Ishikawa (cell line): Measurements from ENCODE around the gene CIT.

ENCODE experiments used
- EGR1 ChIP-seq: IDR thresholded peaks from 2 replicates; pipeline ENCODE4 v1.6.1; 2012
- EP300 ChIP-seq: IDR thresholded peaks from 2 replicates; pipeline ENCODE4 v1.6.1; 2012; ENCODE audit warnings: borderline replicate concordance
- REST ChIP-seq: IDR thresholded peaks from 2 replicates; pipeline ENCODE4 v1.6.1; 2012; ENCODE audit warnings: low read depth, mild to moderate bottlenecking
- TCF12 ChIP-seq: IDR thresholded peaks from 2 replicates; pipeline ENCODE4 v1.6.1; 2012; ENCODE audit warnings: low read depth
- TF ChIP-seq, protein P1 (sequence below): IDR thresholded peaks from 2 replicates; pipeline ENCODE4 v1.6.1; 2012
- TF ChIP-seq, protein P2 (sequence below): IDR thresholded peaks from 2 replicates; pipeline ENCODE4 v1.6.1; 2012

DNA sequence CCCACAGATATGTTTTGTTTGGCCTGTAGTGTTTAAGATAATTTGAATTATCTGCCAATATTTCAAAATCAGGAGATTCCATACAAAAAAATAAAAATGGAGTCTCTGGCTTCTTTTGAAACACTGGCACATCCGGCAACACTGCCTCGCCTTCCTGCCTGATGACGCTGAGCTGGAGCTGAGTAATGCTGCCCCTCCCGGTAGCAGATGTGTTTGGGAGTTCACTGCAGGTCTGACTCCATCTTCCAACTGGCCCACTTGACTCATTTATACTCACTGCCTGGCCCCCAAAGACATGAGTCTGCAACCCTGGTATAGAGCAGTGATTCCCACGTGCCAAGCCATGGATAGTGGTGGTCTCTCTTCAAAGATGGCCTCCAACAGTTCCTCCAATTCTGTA is 7.4 kb downstream of the CIT start:
- TF ChIP-seq, protein P1, sequence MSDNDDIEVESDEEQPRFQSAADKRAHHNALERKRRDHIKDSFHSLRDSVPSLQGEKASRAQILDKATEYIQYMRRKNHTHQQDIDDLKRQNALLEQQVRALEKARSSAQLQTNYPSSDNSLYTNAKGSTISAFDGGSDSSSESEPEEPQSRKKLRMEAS: no peak
- no peak for TF ChIP-seq TCF12
- TF ChIP-seq REST: no peak
- TF ChIP-seq EGR1: no peak
- no peak for TF ChIP-seq EP300
- TF ChIP-seq, protein P2, sequence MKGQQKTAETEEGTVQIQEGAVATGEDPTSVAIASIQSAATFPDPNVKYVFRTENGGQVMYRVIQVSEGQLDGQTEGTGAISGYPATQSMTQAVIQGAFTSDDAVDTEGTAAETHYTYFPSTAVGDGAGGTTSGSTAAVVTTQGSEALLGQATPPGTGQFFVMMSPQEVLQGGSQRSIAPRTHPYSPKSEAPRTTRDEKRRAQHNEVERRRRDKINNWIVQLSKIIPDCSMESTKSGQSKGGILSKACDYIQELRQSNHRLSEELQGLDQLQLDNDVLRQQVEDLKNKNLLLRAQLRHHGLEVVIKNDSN: no peak
